NCI-H524 treated with DMSO at 0.1 percent for 48 hours (cell line): ENCODE measurements around the gene BMX.

Source experiments
- DNase-seq: peaks from one replicate; lab custom pipeline; 2025; lab: John Stamatoyannopoulos, UW

BMX gene

DNA sequence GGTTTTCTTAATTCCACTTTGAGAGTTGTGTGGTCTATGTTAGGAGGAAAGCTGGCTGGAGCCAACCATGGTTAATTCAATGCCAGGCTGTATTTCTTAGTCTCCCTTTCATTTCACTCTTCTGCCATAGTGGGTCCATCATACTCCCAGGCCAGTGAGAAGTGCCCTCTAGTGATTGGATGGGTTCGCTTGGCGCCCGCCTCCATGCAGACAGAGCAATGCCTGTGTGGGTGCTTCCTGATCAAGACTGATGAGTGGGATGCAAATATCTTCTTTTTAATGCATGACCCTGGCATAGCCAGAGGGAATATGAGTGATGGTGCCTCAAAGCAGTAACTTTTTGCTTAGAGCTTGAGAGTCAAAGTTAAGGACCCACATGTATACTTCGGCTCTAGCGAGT lies 6.4 kb downstream of the BMX start:
- no peak for DNase-seq

GRCh38 chrX:15509845-15510244 lies 9.2 kb downstream of the BMX start:
- no peak for DNase-seq

DNA sequence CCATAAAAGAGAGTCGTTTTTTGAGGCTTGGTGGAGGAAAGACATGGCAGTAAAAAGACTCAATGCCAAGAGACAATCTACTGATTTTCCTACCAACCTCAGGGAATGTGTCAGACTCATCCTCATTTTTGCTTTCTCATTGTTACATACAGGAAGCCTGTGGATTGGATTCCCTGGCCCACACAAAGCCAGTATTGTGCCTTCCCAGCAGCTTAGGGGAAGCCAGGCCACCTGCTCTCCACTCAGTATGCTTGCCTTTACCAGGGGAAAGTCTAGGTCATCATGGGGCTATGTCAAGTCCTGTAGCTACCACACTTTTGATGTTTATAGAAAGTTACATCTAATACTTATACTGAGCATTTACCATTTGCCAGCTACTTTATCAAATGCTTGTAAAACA lies 11.0 kb downstream of the BMX start:
- DNase-seq: no peak

GRCh38 chrX:15512401-15512965 lies 11.9 kb downstream of the BMX start:
- DNase-seq: no peak

DNA sequence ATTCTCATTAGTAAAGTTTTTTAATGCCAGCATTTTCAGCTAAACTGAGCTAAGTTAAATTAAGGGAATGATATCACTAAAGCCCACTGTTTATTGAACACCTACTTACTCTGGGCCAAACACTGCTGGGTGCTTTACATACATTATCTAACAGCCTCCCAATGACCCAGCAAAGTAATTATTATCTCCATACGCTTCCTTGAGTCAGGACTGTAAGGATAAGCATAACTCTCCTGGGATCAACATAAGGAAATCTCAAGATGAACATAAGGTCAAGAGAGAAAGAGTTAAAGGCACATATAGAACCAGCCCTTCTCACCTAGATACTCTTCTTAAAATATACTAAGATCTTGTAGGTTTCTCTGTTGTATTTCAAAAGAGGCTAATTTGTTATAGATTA lies 13.7 kb downstream of the BMX start:
- DNase-seq: no peak

- no peak for DNase-seq
Observed at GRCh38 chrX:15515931-15516330, 15.3 kb downstream of the BMX start.

DNA sequence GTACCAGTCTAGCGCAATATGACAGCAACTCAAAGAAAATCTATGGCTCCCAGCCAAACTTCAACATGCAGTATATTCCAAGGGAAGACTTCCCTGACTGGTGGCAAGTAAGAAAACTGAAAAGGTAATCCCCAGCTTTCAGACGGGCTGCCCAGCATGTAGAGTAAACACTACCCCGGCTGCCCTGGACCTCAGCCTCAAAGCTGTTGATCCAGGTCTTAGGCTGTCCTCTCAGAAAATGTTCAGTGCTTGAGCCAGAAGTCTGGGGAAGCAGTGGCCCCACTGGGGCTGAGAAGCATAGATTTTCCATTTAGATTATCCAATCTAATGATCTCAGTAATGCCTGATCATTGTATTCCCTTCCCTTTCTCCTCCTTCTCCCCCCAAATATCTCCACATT lies 21.9 kb downstream of the BMX start:
- DNase-seq: no peak

DNA sequence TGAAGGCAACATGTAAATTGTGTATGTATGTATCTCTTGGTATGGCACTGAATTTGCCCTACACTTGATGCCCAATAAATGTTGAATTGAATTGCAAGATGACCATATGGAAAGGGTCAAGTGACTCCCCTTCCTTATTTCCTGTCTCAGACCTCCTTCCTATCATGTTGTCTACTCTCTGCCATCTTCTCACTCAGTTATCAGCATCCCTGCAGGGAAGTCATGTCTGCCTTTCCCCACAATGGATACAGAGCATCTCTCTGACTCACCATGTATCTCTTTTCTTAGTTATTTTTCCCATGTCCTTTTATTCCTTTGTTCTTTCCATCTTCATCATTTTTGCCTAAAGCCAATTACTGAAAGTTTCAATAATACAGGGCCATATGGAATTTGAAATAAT lies 22.5 kb downstream of the BMX start:
- DNase-seq: no peak

- DNase-seq: no peak
Observed at GRCh38 chrX:15524417-15524816, 23.8 kb downstream of the BMX start.

DNA sequence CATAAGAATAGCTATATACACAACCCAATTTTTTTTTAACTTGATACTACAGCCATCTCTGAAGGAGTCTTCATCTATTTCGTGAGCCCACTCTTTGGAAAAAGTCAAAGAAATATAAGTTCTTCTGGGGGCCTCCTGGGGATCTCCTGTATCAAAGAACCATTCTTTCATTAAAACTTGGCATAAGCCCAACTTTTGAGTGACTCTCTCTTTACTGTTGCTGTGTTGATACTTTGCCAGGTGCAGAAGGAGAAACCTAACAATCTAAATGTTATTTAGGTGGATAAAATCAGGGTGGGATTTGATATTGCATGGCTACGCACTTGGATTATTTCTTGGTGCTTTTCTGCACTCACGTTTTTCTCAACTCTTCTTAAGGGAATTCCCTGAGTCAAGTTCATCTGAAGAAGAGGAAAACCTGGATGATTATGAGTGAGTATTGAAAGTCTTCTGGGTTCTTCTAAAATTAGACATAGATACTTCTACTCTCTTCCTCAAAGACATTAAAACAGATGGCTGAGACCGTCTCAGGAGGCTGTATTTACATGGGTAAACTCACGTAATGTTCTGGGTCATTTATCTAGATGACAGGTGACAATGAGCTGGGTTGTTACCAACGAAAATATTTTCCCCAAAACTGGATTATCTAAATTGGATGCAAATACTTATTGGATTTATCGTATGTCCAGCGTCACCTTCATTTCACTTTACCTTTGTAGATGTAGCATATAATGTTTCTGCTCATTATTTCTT lies 25.2 kb downstream of the BMX start:
- peak; percentile 58 for DNase-seq

DNA sequence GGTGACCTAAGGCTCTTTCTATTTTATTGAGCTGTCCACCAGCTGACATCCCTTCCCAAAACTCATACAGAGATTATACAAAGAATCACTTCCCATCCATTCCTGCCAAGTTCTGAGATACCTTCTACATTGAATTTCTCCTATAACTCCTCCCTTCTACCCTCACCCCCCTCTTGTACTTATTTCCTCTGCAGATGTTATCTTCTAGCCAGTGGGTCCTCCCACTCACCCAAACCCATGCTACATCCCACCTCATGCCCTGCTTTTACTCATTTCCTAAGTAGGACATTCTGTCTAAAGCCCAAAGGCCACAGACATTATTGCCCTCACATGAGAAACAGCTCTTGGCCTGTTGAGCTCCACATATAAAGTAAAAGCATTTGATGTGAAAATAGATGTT lies 28.6 kb downstream of the BMX start:
- no peak for DNase-seq

DNA sequence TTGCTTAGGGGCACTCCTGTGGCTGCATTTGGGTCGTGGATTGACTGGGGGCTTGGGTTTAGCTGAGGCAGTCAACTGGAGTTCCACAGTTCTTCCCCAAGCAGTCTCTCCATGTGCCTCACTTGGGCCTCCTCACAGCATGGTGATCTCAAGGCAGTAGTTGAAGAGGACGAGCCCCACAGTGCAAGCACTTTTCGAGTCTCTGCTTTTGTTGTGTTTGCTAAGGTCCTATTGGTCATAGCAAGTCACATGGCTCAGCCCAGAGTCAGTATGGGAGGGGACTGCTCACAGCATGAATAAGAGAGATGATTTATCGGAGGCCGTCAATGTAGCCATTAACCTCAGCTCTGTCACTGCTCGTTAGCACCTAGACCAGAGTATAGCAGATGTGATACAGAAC lies 29.7 kb downstream of the BMX start:
- no peak for DNase-seq

DNA sequence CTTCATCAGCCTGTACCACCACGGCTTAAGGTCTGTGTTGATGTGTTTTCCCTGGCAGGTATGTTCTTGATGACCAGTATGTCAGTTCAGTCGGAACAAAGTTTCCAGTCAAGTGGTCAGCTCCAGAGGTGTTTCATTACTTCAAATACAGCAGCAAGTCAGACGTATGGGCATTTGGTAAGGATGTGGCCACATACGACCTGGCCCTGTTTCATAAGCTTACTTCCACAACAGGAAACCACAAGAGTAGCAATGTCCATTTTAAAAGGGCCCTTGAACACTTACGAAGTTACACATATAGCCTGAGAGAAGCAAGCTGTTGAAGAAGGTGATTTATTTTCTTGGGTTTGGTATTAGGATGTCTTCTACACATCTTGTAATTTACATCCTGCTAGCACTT lies 46.1 kb downstream of the BMX start:
- DNase-seq: no peak

- no peak for DNase-seq
Observed at GRCh38 chrX:15547356-15547755, 46.7 kb downstream of the BMX start.

- no peak for DNase-seq
Observed at GRCh38 chrX:15549189-15550012, 48.8 kb downstream of the BMX start.

GRCh38 chrX:15559227-15559626 lies 58.6 kb downstream of the BMX start:
- DNase-seq: no peak

DNA sequence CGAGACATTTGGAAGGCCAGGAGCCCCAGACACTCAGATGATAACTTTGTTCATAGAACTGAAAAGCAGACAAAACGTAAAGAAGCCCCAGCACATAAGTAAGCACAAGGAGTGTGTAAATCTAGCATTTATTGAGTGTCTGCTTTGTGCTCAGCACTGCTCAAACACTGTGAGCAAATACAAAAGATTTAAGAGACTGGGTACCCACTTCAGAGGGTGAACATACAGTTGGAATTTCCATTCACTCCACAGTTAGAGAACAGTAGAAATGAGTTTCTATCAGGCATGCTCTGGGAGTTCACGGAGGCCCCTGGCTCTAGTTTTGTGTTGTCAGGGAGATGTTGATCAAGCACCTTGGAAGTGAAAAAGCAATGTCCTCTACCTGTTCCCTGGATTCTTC lies 60.3 kb downstream of the BMX start:
- no peak for DNase-seq

DNA sequence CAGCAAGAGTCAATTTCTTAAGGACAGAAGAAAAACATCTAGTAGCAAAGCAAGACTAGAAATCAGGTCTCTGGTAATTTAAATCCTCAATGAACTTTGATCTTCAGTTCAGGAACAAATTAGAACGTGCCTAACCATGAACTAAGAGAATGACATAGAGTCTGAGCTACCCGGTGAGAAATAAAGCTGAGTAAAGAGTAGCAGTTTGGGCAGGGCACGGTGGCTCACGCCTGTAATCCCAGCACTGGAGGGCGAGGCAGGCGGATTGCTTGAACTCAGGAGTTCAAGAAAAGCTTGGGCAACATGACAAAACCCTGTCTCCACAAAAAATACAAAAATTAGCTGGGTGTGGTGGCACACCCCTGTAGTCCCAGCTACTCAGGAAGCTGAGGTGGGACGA lies 62.4 kb downstream of the BMX start:
- no peak for DNase-seq

GRCh38 chrX:15564981-15565579 lies 64.5 kb downstream of the BMX start:
- DNase-seq: peak; percentile 24

- DNase-seq: no peak
Observed at GRCh38 chrX:15566244-15566643, 65.6 kb downstream of the BMX start.

- no peak for DNase-seq
Observed at GRCh38 chrX:15567267-15567666, 66.7 kb downstream of the BMX start.

GRCh38 chrX:15567886-15568616 lies 67.4 kb downstream of the BMX start:
- no peak for DNase-seq
